Fibroblast of the aortic adventitia (primary cell): ENCODE measurements around the gene YY1AP1. TPM values are rescaled to one million over a fixed set of nuclear protein-coding genes. Genes with fewer than 3 reads are reported as not detected.
"Not testable (repeated sequence)": the region's sequence is repeated elsewhere in the genome, so short reads cannot be mapped to it uniquely, and the experiment has no call there.

Source experiments
- DNase-seq: peaks from one replicate; pipeline ENCODE4 v3.0.0-alpha.2; 2010; ENCODE audit warnings: low read depth
- H3K4me3 ChIP-seq: 2 replicates; pipeline ENCODE4 v1.5.1; 2011; ENCODE audit warnings: low read depth, mild to moderate bottlenecking, control low read depth, low read length, moderate library complexity
- total RNA-seq: library from RNA; depleted of rRNA; stranded (reverse); fragments of >200 nt; gene quantifications from 2 replicates; pipeline ENCODE4 v1.2.3, GENCODE V29; 2012; ENCODE audit warnings: low replicate concordance
- TF ChIP-seq, protein P1 (sequence below): IDR thresholded peaks from 2 replicates; pipeline ENCODE4 v1.5.1; 2011; ENCODE audit warnings: mild to moderate bottlenecking, low read length, control low read depth, inconsistent platforms; ENCODE audit not compliant: insufficient read depth

The YY1AP1 gene
- total RNA-seq, 1 donor: 54.6 TPM

DNA sequence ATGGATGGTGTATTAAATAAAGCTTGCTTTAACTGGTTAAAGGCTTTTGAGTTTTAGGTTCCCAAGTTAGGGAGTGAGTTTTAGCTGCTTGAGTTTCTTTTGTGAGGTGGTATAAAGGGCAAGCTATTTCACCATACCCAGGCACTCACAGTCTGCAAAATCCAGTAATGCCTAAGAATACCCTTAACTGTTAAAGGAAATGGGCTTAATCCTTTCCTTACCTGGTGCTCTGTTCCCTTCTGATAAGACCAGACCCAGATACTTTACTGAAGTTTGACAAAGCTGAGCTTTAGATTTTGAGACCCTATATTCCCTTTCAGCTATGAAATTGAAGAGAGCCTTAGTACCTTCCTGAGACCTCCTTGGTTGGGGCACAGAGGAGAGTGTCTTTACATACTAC lies 48.2 kb downstream of the YY1AP1 start:
- no peak overlapping the region for H3K4me3 ChIP-seq
- DNase-seq: no peak
- TF ChIP-seq, protein P1, sequence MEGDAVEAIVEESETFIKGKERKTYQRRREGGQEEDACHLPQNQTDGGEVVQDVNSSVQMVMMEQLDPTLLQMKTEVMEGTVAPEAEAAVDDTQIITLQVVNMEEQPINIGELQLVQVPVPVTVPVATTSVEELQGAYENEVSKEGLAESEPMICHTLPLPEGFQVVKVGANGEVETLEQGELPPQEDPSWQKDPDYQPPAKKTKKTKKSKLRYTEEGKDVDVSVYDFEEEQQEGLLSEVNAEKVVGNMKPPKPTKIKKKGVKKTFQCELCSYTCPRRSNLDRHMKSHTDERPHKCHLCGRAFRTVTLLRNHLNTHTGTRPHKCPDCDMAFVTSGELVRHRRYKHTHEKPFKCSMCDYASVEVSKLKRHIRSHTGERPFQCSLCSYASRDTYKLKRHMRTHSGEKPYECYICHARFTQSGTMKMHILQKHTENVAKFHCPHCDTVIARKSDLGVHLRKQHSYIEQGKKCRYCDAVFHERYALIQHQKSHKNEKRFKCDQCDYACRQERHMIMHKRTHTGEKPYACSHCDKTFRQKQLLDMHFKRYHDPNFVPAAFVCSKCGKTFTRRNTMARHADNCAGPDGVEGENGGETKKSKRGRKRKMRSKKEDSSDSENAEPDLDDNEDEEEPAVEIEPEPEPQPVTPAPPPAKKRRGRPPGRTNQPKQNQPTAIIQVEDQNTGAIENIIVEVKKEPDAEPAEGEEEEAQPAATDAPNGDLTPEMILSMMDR: no peak

DNA sequence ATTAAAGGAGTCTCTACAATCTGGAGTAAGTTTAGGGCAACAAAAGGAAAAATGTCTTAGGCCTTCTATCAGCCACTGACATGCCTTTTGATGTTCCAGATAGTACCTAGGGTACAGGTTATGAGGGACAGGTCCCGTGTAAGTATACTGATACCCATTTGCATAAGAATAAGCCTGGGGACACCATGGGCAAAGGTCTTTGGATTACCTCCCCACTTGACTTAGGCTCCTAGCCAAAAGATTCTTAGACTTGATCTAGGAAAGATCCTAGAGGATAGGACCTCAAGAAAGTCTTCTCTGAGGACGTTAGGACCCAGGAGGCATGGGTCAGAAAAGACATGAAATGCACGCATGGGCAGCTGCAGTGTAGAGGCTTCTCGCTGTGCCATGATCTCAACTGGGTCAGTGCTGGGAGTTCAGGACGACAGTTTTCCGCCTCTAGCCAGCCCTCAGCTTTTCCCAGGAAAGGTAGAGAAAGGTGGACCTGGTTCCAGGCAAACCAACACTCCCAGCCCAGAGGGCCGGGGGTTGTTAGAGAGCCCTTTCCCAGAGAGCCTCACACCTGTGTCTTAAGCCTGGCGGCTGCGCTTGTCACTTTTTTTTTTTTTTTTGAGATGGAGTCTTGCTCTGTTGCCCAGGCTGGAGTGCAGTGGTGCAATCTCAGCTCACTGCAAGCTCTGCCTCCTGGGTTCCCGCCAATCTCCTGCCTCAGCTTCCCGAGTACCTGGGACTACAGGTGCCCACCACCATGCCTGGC lies 52.0 kb downstream of the YY1AP1 start:
- DNase-seq: no peak
- TF ChIP-seq, protein P1: no peak
- H3K4me3 ChIP-seq: no peak overlapping the region

DNA sequence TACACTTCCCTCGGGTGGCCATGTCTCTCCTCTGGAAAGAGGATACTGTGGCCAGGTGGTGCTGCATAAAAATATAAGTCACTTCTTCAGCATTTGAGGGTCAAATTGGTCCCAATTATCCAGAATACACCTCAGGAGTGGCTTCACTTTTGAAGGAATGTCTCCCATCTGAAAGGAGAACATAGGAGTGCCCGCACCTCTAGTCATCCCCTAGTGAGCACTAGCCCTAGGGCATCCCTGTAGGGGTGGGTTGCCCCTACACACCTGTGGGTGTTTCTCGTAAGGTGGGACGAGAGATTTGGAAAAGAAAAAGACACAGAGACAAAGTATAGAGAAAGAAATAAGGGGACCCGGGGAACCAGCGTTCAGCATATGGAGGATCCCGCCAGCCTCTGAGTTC lies 62.1 kb downstream of the YY1AP1 start:
- not testable (repeated sequence) for H3K4me3 ChIP-seq, DNase-seq

DNA sequence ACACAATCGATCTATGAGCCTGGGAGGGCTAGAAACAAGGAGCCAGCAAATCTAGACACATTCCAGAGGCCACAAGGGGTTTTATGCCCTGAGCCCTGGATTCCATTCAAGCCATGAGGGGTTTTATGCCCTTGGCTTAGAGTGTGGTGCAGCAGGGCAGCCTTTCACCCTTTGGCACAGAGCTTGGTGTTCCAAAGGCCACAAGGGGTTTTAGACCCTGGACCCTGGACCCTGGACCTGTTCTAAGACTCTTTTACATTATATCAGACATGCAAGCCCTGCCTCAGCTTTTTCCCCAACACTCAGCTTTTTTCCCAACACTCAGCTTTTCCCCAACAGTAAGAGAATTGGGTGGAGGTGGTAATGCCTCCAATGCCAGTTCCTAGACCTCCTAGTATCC lies 65.2 kb downstream of the YY1AP1 start:
- DNase-seq: no peak
- TF ChIP-seq, protein P1: no peak
- no peak overlapping the region for H3K4me3 ChIP-seq

DNA sequence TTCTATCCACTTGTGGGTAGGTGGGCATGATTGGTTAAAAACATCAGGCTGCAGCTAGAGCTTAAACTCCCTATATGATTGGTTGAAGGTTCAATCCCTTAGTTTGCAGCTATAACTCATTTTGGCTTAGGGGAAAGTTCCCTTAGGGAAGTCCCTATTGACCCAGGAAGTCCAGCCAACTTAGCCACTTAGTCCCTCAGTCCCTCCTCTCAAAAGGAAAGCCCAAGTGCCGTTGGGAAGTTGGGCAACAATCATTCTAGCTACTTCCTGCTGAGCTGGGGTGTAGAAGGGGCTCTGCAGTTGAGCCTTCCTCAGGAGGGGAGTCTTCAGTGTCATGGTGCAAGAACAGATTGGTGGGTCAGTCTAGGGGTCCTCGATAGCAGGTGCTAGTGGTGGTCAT lies 66.4 kb downstream of the YY1AP1 start:
- DNase-seq: no peak
- TF ChIP-seq, protein P1: no peak
- no peak overlapping the region for H3K4me3 ChIP-seq

DNA sequence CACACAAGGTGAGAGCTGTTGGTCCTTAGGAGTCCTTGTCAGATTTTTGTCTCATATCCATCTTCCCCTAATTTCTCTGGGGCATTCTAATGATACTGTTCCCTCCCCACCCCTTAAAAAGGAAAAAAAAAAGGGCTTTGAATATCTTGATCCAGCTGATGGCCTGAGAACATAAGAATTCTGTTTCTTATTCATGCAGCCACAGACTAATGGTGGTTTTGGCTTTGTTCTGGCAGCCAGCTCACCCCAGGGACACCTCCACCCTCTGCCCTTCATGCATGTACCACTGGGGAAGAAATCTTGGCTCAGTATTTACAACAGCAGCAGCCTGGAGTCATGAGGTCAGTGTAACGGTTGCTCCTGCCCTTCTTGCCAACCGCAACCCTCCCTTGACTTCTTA lies 75.3 kb downstream of the YY1AP1 start:
- not testable (repeated sequence) for H3K4me3 ChIP-seq
- peak; percentile 50 for DNase-seq

DNA sequence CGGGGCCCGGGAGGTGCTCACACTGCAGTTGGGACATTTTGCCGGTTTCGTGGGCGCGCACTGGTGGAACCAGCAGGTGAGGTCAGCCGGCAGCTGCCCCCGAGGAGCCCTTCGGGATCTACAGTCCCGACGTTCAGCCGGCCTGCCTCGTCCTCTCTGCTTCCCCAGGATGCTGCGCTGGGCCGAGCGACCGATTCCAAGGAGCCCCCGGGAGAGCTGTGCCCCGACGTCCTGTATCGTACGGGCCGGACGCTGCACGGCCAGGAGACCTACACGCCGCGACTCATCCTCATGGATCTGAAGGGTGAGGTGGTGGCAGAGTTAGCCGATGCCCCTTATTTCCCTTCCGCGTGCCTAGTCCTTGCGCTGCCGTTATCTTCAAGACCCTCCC lies 78.3 kb downstream of the YY1AP1 start:
- H3K4me3 ChIP-seq: peak overlapping the region; percentile 61
- not testable (repeated sequence) for DNase-seq

DNA sequence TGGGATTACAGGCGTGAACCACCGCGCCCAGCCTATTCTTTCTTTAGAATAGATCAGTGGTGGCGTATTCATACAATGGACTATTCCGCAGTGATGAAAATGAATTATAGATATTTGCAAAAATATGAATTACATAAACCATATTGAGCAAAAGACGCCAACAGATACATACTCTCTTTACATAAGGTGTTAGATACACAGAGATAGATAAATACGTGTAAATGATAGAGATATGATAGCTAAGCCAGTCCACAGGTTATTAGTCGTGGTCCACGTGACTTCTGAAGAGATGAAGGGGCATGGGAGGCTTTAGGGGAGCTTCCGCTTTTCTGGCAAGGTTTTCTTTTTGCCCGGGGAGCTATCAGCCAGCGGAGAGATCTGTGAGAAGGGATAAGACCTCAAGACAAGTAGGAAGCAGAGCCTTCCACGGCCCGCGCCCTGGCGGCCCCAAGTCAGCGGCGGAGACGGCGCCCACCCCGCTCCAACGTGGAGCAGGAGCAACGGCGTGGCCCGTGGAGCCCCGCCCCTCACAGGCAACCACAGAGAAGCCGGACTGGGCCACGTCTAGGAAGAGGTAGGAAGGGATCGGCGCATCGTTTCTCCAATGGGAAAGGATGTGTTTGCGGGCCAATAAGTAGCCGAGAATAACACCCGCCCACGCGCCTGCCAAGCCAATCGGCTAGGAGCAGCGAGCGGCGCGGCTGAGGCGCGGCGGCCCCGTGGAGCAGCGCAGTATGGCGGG lies 78.9 kb downstream of the YY1AP1 start, which contains the start of gene MSTO1:
MSTO1 (plus strand) TSS at position 704 of the 742 bp plus-strand sequence; CDS start at position 735, 31 bp downstream.
- peak; percentile 97 for DNase-seq
- peak within 1 kb of the TSS; percentile 73 for H3K4me3 ChIP-seq
- TF ChIP-seq, protein P1: no peak

Other genes starting within 250 kb of the YY1AP1 start
- 44.8 and 59.9 TPM in 2 replicates for gene ASH1L, start 126.0 kb downstream of the YY1AP1 start, total RNA-seq
- 14.0 and 30.5 TPM in 2 replicates for gene MSTO1, start 78.6 kb downstream of the YY1AP1 start, total RNA-seq
- gene DAP3, start 317 bp upstream of the YY1AP1 start, total RNA-seq: 73.7 and 129 TPM in 2 replicates
- gene GON4L, start 168.4 kb upstream of the YY1AP1 start, total RNA-seq: 39.9 and 50.0 TPM in 2 replicates
- 19.5 and 48.6 TPM in 2 replicates for gene SYT11, start 170.8 kb upstream of the YY1AP1 start, total RNA-seq
- 33.7 and 35.4 TPM in 2 replicates for gene RIT1, start 222.6 kb upstream of the YY1AP1 start, total RNA-seq
- gene KHDC4, start 245.6 kb upstream of the YY1AP1 start, total RNA-seq: 11.3 and 31.0 TPM in 2 replicates